DMS153 (cell line): ENCODE measurements around the gene FBXO47.
"Not testable (repeated sequence)": the region's sequence is repeated elsewhere in the genome, so short reads cannot be mapped to it uniquely, and the experiment has no call there.

Experiments
- DNase-seq: peaks from one replicate; lab custom pipeline; 2025; lab: John Stamatoyannopoulos, UW

The FBXO47 gene

GRCh38 chr17:38921756-38922411, 45.3 kb downstream of the FBXO47 start:
- DNase-seq, result no peak

DNA sequence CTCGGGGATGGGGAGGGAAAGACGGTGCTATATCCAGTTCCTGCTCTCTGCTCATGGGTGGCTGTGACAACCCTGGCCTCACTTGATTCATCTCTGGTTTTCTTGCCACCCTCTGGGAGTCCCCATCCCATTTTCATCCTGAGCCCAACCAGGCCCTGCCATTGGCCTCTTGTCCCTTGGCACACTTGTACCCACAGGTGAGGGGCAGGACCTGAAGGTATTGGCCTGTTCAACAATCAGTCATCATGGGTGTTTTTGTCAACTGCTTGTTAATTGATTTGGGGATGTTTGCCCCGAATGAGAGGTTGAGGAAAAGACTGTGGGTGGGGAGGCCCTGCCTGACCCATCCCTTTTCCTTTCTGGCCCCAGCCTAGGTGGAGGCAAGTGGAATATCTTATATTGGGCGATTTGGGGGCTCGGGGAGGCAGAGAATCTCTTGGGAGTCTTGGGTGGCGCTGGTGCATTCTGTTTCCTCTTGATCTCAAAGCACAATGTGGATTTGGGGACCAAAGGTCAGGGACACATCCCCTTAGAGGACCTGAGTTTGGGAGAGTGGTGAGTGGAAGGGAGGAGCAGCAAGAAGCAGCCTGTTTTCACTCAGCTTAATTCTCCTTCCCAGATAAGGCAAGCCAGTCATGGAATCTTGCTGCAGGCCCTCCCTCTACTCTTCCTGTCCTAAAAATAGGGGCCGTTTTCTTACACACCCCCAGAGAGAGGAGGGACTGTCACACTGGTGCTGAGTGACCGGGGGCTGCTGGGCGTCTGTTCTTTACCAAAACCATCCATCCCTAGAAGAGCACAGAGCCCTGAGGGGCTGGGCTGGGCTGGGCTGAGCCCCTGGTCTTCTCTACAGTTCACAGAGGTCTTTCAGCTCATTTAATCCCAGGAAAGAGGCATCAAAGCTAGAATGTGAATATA, 46.6 kb downstream of the FBXO47 start:
- no peak for DNase-seq

DNA sequence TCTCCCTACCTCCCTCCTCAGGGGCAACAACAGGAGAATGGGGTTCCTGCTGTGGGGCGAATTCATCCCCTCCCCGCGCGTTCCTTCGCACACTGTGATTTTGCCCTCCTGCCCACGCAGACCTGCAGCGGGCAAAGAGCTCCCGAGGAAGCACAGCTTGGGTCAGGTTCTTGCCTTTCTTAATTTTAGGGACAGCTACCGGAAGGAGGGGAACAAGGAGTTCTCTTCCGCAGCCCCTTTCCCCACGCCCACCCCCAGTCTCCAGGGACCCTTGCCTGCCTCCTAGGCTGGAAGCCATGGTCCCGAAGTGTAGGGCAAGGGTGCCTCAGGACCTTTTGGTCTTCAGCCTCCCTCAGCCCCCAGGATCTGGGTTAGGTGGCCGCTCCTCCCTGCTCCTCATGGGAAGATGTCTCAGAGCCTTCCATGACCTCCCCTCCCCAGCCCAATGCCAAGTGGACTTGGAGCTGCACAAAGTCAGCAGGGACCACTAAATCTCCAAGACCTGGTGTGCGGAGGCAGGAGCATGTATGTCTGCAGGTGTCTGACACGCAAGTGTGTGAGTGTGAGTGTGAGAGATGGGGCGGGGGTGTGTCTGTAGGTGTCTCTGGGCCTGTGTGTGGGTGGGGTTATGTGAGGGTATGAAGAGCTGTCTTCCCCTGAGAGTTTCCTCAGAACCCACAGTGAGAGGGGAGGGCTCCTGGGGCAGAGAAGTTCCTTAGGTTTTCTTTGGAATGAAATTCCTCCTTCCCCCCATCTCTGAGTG, 47.7 kb downstream of the FBXO47 start:
- DNase-seq, result no peak

- DNase-seq, result no peak
Observed at GRCh38 chr17:38918916-38919315, 48.3 kb downstream of the FBXO47 start.

- DNase-seq, result no peak
Observed at GRCh38 chr17:38918129-38918913, 48.9 kb downstream of the FBXO47 start.

DNA sequence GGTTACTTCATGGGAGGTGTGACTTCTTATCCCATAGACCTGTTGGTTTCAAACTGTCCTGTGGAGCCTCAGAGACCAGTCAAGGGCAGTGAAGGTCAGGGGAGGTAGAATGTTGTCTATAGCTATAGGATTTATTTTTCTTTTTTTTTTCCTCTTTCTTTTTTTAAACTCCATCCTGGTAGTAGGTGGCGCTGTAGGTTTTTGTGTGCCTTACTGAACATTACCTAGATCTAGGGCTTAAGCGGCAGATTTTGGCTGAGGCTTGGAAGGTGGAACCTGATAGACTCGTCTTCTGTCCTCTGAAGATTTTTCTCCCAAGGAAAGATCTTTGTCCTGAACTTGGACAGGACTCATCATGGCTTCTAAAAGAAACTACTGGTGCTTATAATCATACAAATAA, 49.9 kb downstream of the FBXO47 start:
- no peak for DNase-seq

GRCh38 chr17:38916771-38917170, 50.4 kb downstream of the FBXO47 start:
- DNase-seq, result no peak

- DNase-seq, result no peak
Observed at GRCh38 chr17:38915639-38915995, 51.6 kb downstream of the FBXO47 start.

DNA sequence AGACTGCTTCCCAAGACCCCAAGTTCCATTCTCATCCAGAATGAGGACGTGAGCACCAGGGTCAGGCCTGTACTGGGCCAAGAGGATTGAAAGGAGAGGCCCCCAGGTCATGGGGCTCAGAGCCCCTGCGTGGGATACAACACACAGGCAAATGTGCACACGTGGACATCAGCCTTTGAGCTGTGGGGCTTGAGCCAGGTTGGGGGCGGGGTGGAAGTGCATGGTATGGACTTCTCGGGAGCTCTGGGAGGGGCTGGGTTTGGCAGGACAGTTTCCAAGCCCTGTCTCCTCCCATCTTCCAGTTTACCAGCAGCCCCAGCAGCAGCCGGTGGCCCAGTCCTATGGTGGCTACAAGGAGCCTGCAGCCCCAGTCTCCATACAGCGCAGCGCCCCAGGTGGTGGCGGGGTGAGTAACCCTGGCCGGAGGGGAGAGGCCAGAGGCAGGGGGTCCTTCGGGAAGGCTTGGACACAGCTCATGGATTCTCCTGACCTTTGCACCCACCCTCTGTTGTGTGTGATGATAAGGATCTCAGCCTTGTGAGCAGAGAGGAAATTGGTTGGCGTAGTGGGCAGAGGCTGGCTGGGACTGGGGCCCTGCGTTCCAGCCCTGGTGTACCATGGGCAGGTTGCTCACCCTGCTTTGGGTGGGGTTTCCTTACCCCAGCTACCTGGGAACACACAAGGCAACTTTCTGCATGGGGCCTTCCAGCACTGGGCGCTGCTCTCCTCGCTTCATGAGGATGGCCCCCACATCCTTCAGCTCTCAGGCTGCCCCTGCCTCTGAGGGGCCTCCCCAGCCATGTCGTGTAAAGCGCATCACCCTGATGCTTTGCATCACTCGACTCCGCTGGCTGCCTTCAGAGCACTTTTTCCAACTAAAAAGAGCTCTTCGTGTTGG, 52.2 kb downstream of the FBXO47 start:
- no peak for DNase-seq

DNA sequence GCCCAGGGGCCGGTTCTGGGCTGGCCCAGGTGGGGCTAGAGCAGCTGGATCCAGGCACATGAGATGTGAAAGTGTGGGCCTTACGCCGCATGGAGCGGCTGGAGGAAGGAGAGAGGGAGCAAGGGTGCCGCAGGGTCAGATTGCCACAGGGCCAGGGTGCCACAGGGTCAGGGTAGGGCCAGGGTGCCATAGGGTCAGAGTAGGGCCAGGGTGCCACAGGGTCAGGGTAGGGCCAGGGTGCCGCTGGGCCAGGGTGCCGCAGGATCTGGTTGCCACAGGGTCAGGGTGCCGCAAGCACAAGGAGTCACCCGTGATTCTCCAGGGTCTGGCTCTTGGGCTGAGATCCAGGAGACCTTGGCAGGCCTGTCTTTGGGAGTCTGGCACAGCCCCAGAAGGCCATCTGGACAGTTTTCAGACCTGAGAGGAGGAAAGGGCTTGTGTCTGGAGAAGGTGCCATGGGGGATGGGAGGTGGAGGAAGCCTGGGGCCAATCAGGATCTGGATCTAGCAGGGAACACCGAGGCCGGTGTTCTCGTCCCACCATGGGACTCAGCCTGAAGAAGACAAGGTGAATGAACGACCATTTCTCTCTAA, 54.9 kb downstream of the FBXO47 start:
- no peak for DNase-seq

GRCh38 chr17:38911731-38912081, 55.5 kb downstream of the FBXO47 start:
- DNase-seq, result not testable (repeated sequence)

GRCh38 chr17:38911081-38911730, 56.0 kb downstream of the FBXO47 start:
- DNase-seq, result no peak

DNA sequence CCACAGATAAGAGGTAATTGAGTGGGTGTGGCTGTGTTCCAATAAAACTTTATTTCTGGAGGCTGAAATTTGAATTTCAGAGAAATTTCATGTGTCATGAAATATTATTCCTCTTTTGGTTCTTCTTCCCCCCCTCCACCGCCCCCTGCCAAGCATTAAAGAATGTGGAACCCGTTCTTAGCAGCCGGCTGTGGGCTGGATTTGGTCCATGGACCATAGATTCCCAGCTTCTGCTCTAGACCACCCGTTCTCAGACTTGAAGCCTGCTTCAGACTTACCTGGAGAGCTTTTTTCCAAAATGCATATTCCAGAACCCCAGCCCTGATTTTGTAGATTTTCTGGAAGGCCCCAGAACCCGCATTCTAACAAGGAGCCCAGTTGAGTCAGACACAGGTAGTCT, 56.9 kb downstream of the FBXO47 start:
- no peak for DNase-seq

GRCh38 chr17:38908676-38909181, 58.5 kb downstream of the FBXO47 start:
- no peak for DNase-seq

GRCh38 chr17:38907930-38908675, 59.1 kb downstream of the FBXO47 start:
- DNase-seq, result no peak

DNA sequence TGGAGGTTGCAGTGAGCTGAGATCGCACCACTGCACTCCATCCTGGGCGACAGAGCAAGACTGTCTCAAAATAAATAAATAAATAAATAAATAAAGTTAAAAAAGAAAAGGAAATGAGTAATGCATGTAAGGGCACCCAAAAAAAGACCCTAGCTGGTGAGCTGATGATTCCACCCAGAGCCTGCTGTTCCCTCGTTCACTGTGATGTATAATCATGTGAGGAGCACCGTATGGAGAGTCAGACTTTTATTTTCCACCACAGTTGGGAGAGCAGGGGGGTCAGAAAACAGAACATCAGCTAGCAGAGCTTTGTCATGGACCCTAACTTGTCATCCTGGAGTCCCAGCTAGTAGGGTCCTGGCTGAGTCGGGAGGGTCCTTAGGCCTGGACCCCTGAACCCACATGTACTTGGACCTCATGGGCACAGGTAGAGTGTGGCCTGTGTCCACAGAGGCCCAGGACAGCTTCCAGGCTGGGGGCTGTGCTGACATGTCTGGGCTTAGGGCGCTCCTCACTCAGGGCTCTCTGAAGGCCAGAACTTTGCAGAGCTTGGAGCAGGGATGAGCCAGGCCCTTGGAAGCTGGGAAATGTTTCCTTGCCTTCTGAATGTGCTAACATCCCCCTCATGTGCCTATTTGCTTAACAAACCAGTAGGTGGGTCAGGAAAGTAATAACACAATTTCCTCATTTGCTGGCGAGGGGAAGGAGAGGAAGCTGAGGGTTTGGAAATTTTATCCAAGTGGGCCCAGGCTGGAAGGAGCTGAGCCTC, 60.6 kb downstream of the FBXO47 start:
- no peak for DNase-seq

DNA sequence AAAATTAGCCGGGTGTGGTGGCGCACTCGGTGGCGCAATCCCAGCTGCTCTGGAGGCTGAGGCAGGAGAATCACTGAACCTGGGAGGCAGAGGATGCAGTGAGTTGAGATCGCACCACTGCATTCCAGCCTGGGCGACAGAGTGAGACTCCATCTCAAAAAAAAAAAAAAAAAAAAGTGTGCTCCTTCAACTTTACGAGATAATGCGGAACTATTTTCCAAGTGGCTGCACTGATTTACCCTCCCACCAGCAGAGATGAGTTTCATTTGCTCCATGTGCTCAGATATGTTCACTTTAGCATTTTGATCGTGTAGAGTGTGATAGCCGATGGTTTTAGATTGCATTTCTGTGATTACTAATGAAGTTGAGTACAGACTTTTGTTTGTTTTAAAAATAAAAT, 61.8 kb downstream of the FBXO47 start:
- no peak for DNase-seq

- DNase-seq, result no peak
Observed at GRCh38 chr17:38904892-38905291, 62.3 kb downstream of the FBXO47 start.
